Middle frontal gyrus (tissue), 1 donor: ENCODE results near the gene ALDH3A2.

Experiments used
- DNase-seq: peaks from one replicate; pipeline ENCODE4 v3.0.0-alpha.2; 2015; ENCODE audit warnings: low spot score; ENCODE audit errors: extremely low spot score

The ALDH3A2 gene

GRCh38 chr17:19648475-19649273 lies at the start of gene ALDH3A2:
ALDH3A2 (plus strand) TSS chr17:19648751; CDS start chr17:19648972, 221 bp downstream.
- DNase-seq, result peak; percentile 97

GRCh38 chr17:19610311-19610710 lies 38.2 kb upstream of the ALDH3A2 start:
- DNase-seq, result no peak

GRCh38 chr17:19610879-19611278 lies 37.7 kb upstream of the ALDH3A2 start:
- DNase-seq, result no peak

GRCh38 chr17:19613979-19614378 lies 34.6 kb upstream of the ALDH3A2 start:
- no peak for DNase-seq

- DNase-seq, result no peak
Measured at GRCh38 chr17:19614900-19615299, 33.7 kb upstream of the ALDH3A2 start.

GRCh38 chr17:19618015-19618414 lies 30.5 kb upstream of the ALDH3A2 start:
- no peak for DNase-seq

GRCh38 chr17:19619705-19620325 lies 28.7 kb upstream of the ALDH3A2 start:
- no peak for DNase-seq

- DNase-seq, result no peak
Measured at GRCh38 chr17:19621697-19622096, 26.9 kb upstream of the ALDH3A2 start.

GRCh38 chr17:19626079-19626478 lies 22.5 kb upstream of the ALDH3A2 start:
- no peak for DNase-seq

- no peak for DNase-seq
Measured at GRCh38 chr17:19629449-19629848, 19.1 kb upstream of the ALDH3A2 start.

- no peak for DNase-seq
Measured at GRCh38 chr17:19630035-19630434, 18.5 kb upstream of the ALDH3A2 start.

GRCh38 chr17:19630661-19631060 lies 17.9 kb upstream of the ALDH3A2 start:
- no peak for DNase-seq

GRCh38 chr17:19631905-19632304 lies 16.6 kb upstream of the ALDH3A2 start:
- DNase-seq, result no peak

- DNase-seq, result no peak
Measured at GRCh38 chr17:19641687-19642372, 6.7 kb upstream of the ALDH3A2 start.

GRCh38 chr17:19642373-19642893 lies 6.1 kb upstream of the ALDH3A2 start:
- no peak for DNase-seq

- no peak for DNase-seq
Measured at GRCh38 chr17:19644493-19645210, 3.9 kb upstream of the ALDH3A2 start.

GRCh38 chr17:19645734-19646201 lies 2.8 kb upstream of the ALDH3A2 start:
- no peak for DNase-seq

GRCh38 chr17:19646788-19647696 lies 1.5 kb upstream of the ALDH3A2 start:
- DNase-seq, result no peak

- peak; percentile 33 for DNase-seq
Measured at GRCh38 chr17:19647697-19648474, 665 bp upstream of the ALDH3A2 start.

- no peak for DNase-seq
Measured at GRCh38 chr17:19649274-19649541, 657 bp downstream of the ALDH3A2 start.
